Activated CD4-positive, alpha-beta T cell treated with anti-CD3 and anti-CD28 coated beads, Interleukin-2, amount 10 ng/mL, durations not matched to agents 7 days and 5 days (primary cell): Measurements from ENCODE around the gene NUDCD3. TPM values are rescaled to one million over a fixed set of nuclear protein-coding genes. Genes with fewer than 3 reads are reported as not detected.
A peak's percentile ranks its signal among the peaks of the same experiment; 100 is the strongest.

Experiments
- CTCF ChIA-PET: fragments of 350-600 bp; sonication (Branson Sonifier 250); formaldehyde crosslinking; loops from one replicate; lab custom pipeline; 2021; ENCODE audit warnings: antibody characterized with exemption; lab: Charles Lee
- POLR2A ChIA-PET: fragments of 350-600 bp; sonication (Branson Sonifier 250); formaldehyde crosslinking; loops from one replicate; lab custom pipeline; 2021; ENCODE audit warnings: antibody characterized with exemption; lab: Charles Lee
- DNase-seq: peaks from one replicate; pipeline ENCODE4 v3.0.0-alpha.2; 2020
- H3K27ac Mint-ChIP-seq: one replicate; pipeline ENCODE4 v1.8.0; 2021; ENCODE audit warnings: mild to moderate bottlenecking, moderate library complexity, mixed read lengths
- H3K27me3 Mint-ChIP-seq: one replicate; pipeline ENCODE4 v1.8.0; 2021; ENCODE audit warnings: mixed read lengths
- H3K36me3 Mint-ChIP-seq: one replicate; pipeline ENCODE4 v1.8.0; 2021; ENCODE audit warnings: low read depth, mixed read lengths
- H3K4me1 Mint-ChIP-seq: one replicate; pipeline ENCODE4 v1.8.0; 2021; ENCODE audit warnings: mixed read lengths
- H3K4me3 Mint-ChIP-seq: one replicate; pipeline ENCODE4 v1.8.0; 2021; ENCODE audit warnings: mild to moderate bottlenecking, moderate library complexity, mixed read lengths
- H3K9me3 Mint-ChIP-seq: one replicate; pipeline ENCODE4 v1.8.0; 2021; ENCODE audit warnings: mixed read lengths
- total RNA-seq, 2 experiments: library from RNA; stranded (reverse); gene quantifications; one replicate each; pipeline ENCODE4 v1.2.3, GENCODE V29; 2021

The NUDCD3 gene
- 10 to 100 TPM; 74.3 to 75.9 TPM for total RNA-seq

- Mint-ChIP-seq H3K27me3 (no peaks in the 10 kb centered on the region), H3K27ac (peak within 1 kb of the TSS; percentile 92), H3K9me3 (no peaks in the 10 kb centered on the region), H3K4me3 (peak within 1 kb of the TSS; percentile 76), H3K4me1 (peaks cover 42% of the 10 kb centered on the region), H3K36me3 (peaks cover 21% of the 10 kb centered on the region)
- peak; percentile 87 for DNase-seq
- ChIA-PET CTCF (interaction anchor here (0.7 to 1.9 kb wide), 12 partner anchors 8 to 471 kb away, joined by 3 to 6 read pairs (median 3); partner anchors contain the start of gene YKT6), POLR2A (interaction anchor here (0.6 to 0.7 kb wide), 3 partner anchors 63 to 409 kb away, joined by 3 to 9 read pairs (median 3); no protein-coding TSS in a partner anchor)
Measured at GRCh38 chr7:44490351-44491200, at the start of gene NUDCD3. Gene NUDCD3, minus strand, starts transcription at chr7:44490658. Its CDS starts 58 bp downstream, at chr7:44490600.

DNA sequence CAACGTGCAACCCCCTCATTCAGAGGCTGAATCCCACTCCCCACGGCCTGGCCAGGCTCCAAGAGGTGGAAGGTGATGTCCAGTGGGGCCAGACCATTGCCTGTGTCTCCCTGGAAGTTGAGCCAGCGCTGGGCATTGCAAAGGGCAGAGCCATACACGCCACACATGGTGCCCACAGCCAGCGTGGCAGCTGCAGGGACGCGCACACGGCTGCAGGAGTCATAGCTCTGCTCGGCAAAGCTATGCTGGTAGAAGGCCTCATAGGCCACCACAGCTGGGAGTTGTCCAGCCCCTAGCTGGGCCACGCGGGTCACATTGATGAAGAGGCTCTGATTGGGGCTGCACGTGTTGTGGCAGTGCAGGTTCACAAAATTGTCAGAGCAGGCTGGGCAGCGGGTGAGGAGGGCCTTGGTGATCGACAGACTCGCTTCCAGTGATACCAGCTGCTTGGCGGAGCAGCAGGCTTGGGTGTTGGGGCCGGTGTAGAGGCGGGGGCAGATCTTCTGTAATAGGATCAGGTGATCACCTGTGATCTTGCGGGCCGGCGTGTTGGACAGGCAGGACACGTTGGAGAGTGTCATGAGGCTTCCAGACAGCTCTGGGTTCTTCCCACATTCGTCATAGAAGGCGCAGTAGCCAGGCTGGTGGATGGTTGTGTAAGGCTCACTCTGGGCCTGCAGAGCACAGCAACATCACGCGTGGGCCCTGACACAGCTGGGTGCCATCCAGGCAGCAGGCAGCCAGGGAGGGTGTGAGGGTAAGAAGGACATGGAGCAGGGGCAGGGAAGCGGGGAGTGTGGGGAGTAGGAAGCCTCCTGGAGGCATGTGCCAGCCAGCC, 49.4 kb upstream of the NUDCD3 start:
- no peak overlapping the region for H3K27ac Mint-ChIP-seq
- POLR2A ChIA-PET, result no interaction called here
- no peak for DNase-seq
- no peaks in the 10 kb centered on the region for H3K4me1 Mint-ChIP-seq
- H3K9me3 Mint-ChIP-seq, result no peaks in the 10 kb centered on the region
- H3K4me3 Mint-ChIP-seq, result no peak overlapping the region
- H3K27me3 Mint-ChIP-seq, result no peaks in the 10 kb centered on the region
- CTCF ChIA-PET, result no interaction called here
- no peaks in the 10 kb centered on the region for H3K36me3 Mint-ChIP-seq

GRCh38 chr7:44538798-44539668, 48.6 kb upstream of the NUDCD3 start:
- H3K4me3 Mint-ChIP-seq, result no peak overlapping the region
- no peaks in the 10 kb centered on the region for H3K27me3 Mint-ChIP-seq
- H3K27ac Mint-ChIP-seq, result peak overlapping the region; percentile 50
- CTCF ChIA-PET, result interaction anchor here (0.6 kb wide), 1 partner anchor 167 kb away, joined by 3 read pairs; no protein-coding TSS in a partner anchor
- POLR2A ChIA-PET, result no interaction called here
- H3K9me3 Mint-ChIP-seq, result no peaks in the 10 kb centered on the region
- no peak for DNase-seq
- no peaks in the 10 kb centered on the region for H3K4me1 Mint-ChIP-seq
- H3K36me3 Mint-ChIP-seq, result no peaks in the 10 kb centered on the region

DNA sequence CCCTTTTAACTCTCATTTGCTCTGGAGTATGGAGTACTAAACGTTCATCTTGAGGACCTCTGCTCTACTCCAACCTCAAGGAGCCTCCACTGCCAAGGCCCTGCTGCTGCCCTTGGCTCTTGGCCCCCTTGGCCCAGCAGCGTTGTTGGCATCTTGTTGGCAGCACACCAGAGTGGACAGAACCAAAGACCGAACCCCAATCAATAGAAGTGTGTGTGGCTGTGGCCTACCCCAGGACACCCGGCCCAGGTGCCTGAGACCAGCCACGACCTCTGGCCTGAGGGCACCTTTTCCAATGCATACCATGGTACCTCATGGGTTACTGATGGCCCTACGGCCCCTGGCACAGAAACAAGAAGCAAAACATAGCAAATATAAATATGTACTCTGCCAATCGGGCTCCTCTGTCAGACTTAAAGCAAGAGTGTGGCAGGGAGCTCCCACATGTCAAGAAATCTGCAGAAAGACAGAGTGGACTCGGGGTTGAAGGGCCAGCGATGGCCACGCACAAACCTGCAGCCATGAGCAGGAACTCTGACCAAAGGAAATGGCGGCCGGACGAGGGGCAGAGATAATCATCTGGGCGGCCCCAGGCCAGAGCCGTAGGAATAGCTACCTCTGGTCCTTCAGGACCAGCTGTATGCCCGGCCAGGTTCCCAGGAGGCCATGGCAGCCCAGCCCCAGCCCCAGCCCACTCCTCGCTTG, 47.8 kb upstream of the NUDCD3 start:
- CTCF ChIA-PET, result interaction anchor here (1.1 kb wide), 1 partner anchor 34 kb away, joined by 3 read pairs; no protein-coding TSS in a partner anchor
- H3K9me3 Mint-ChIP-seq, result no peaks in the 10 kb centered on the region
- POLR2A ChIA-PET, result no interaction called here
- no peak overlapping the region for H3K4me3 Mint-ChIP-seq
- H3K4me1 Mint-ChIP-seq, result no peaks in the 10 kb centered on the region
- H3K27ac Mint-ChIP-seq, result no peak overlapping the region
- DNase-seq, result no peak
- H3K27me3 Mint-ChIP-seq, result no peaks in the 10 kb centered on the region
- no peaks in the 10 kb centered on the region for H3K36me3 Mint-ChIP-seq

GRCh38 chr7:44537442-44537841, 47.0 kb upstream of the NUDCD3 start:
- H3K9me3 Mint-ChIP-seq, result no peaks in the 10 kb centered on the region
- POLR2A ChIA-PET, result no interaction called here
- DNase-seq, result no peak
- H3K4me1 Mint-ChIP-seq, result no peaks in the 10 kb centered on the region
- H3K36me3 Mint-ChIP-seq, result no peaks in the 10 kb centered on the region
- H3K27ac Mint-ChIP-seq, result no peak overlapping the region
- no peaks in the 10 kb centered on the region for H3K27me3 Mint-ChIP-seq
- CTCF ChIA-PET, result interaction anchor here (1.1 to 1.3 kb wide), 3 partner anchors 8 to 35 kb away, joined by 3 to 5 read pairs (median 3); no protein-coding TSS in a partner anchor
- no peak overlapping the region for H3K4me3 Mint-ChIP-seq

GRCh38 chr7:44536090-44536489, 45.6 kb upstream of the NUDCD3 start:
- Mint-ChIP-seq H3K27me3 (no peaks in the 10 kb centered on the region), H3K36me3 (no peaks in the 10 kb centered on the region), H3K4me1 (peaks cover 2% of the 10 kb centered on the region), H3K4me3 (no peak overlapping the region), H3K9me3 (no peaks in the 10 kb centered on the region), H3K27ac (no peak overlapping the region)
- POLR2A ChIA-PET, result no interaction called here
- DNase-seq, result no peak
- CTCF ChIA-PET, result interaction anchor here (1.3 kb wide), 1 partner anchor 9 kb away, joined by 5 read pairs; no protein-coding TSS in a partner anchor

DNA sequence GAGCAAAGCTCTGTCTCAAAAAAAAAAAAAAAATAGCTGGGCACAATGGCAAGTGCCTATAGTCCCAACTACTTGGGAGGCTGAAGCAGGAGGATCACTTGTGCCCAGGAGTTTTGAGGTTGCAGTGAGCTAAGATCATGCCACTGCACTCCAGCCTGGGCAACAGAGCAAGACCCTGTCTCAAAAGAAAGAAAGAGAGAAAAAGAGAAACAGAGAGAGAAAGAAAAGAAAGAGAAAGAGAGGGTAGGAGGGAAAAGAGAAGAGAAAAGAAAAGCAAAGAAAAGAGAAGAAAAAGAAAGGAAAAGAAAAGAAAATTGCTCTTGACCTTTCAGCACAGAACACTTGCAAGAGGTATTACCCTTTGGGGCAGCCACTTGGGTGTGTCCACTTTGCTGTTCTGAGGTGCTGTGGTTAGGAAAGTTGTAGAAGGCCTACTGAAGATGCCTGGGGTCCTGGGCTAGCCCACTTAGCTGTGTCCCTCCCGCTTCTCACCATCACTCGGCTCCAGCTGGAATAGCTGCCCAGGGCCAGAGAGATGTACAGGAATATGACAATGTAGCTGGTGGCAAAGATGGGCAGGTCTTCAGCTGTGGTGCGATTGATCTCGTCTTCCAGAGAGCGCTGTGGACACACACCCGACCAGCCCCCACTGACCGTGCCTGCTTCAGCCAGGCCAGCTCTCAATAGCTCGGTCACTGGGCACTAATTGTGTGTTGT, 45.0 kb upstream of the NUDCD3 start:
- ChIA-PET POLR2A (no interaction called here), CTCF (interaction anchor here (0.6 to 1.6 kb wide), 7 partner anchors 12 to 431 kb away, joined by 3 to 8 read pairs (median 3); no protein-coding TSS in a partner anchor)
- Mint-ChIP-seq H3K4me3 (no peak overlapping the region), H3K4me1 (peaks cover 3% of the 10 kb centered on the region), H3K36me3 (no peaks in the 10 kb centered on the region), H3K9me3 (no peaks in the 10 kb centered on the region), H3K27me3 (no peaks in the 10 kb centered on the region), H3K27ac (peak overlapping the region; percentile 43)
- DNase-seq, result no peak

- H3K4me3 Mint-ChIP-seq, result no peak overlapping the region
- DNase-seq, result peak; percentile 53
- H3K36me3 Mint-ChIP-seq, result no peaks in the 10 kb centered on the region
- H3K27ac Mint-ChIP-seq, result no peak overlapping the region
- peaks cover 3% of the 10 kb centered on the region for H3K4me1 Mint-ChIP-seq
- ChIA-PET POLR2A (no interaction called here), CTCF (interaction anchor here (0.7 to 1.6 kb wide), 12 partner anchors 9 to 296 kb away, joined by 3 to 8 read pairs (median 3); no protein-coding TSS in a partner anchor)
- H3K9me3 Mint-ChIP-seq, result no peaks in the 10 kb centered on the region
- H3K27me3 Mint-ChIP-seq, result no peaks in the 10 kb centered on the region
Measured at GRCh38 chr7:44534501-44534900, 44.0 kb upstream of the NUDCD3 start.

DNA sequence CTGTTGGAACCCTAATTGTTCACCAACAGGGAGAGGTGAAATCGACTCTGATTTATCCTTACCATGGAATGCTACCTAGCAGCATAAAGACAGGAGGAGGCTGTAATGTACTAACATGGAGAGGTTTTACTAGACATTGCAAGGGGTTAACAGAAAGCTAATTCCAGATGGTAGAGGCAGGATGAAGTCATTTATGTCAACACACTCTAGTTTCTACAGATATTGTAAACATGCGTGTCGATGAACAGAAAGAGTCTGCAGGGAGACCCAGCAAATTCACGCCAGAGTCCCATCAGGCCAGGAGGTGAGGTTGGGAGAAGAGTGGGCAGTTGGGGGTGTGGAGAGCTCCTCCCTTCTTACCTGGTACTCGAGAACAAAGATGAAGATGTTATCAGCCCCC, 43.6 kb upstream of the NUDCD3 start:
- no peak for DNase-seq
- peaks cover 3% of the 10 kb centered on the region for H3K4me1 Mint-ChIP-seq
- H3K27ac Mint-ChIP-seq, result no peak overlapping the region
- no peaks in the 10 kb centered on the region for H3K36me3 Mint-ChIP-seq
- CTCF ChIA-PET, result interaction anchor here (0.7 to 1.6 kb wide), 9 partner anchors 10 to 296 kb away, joined by 3 to 8 read pairs (median 3); no protein-coding TSS in a partner anchor
- H3K27me3 Mint-ChIP-seq, result no peaks in the 10 kb centered on the region
- no peak overlapping the region for H3K4me3 Mint-ChIP-seq
- no peaks in the 10 kb centered on the region for H3K9me3 Mint-ChIP-seq
- POLR2A ChIA-PET, result no interaction called here

DNA sequence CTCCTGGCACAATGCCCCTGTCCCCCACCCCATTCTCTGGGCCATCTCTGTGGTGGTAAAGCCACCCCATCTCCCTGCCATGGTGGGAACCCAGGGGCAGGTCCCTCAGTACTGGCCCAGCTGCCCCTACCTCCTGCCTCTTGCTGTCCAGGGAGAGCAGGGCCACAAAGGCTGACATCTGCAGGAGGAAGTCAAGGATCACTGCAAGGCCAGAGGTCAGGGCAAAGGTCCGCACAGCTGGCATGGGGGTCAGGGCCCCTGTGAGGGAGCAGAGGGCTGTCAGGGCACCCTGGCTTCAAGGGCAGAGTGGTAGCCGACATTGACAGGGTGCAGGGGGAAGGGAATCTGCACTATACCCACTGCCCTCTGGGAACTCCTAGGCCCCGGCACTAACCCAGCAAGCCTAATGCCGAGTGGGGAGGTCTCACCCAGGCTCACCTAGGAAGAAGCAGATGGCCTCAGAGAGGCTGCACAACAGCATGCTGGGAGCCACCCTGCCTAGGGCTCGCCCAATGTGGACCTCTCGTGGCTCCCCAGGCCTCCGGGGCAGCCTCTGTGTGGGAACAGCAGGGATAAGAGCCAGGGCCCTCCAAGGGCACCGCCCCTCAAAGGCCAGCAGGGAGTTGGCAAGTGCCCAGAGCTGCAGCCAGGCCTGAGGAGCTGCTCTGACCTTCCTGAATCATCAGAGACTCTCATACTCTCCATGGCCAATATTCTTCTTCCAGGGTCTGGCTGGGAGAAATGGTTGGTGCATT, 43.0 kb upstream of the NUDCD3 start:
- DNase-seq, result no peak
- Mint-ChIP-seq H3K36me3 (no peaks in the 10 kb centered on the region), H3K4me1 (peaks cover 3% of the 10 kb centered on the region), H3K4me3 (no peak overlapping the region), H3K9me3 (no peaks in the 10 kb centered on the region), H3K27ac (no peak overlapping the region), H3K27me3 (peaks cover under 1% of the 10 kb centered on the region)
- ChIA-PET POLR2A (no interaction called here), CTCF (interaction anchor here (0.7 to 1.5 kb wide), 5 partner anchors 10 to 295 kb away, joined by 3 to 5 read pairs (median 3); no protein-coding TSS in a partner anchor)
